Keratinocyte (primary cell): ENCODE data around the gene DSE. TPM values are rescaled to one million over a fixed set of nuclear protein-coding genes. Genes with fewer than 3 reads are reported as not detected.
A peak's percentile ranks its signal among the peaks of the same experiment; 100 is the strongest.

Experiments used
- DNase-seq: peaks from one replicate; pipeline ENCODE4 v3.0.0-alpha.2; 2011; ENCODE audit warnings: low read depth, missing footprints, low spot score
- FAIRE-seq: peaks from 2 replicates; lab custom pipeline; 2011; peaks lifted over from hg19 to GRCh38; lab: Jason Lieb, UNC
- H2AFZ ChIP-seq: 2 replicates; pipeline ENCODE4 v1.6.0; 2012; ENCODE audit warnings: low read length, control low read depth, inconsistent platforms; ENCODE audit not compliant: control insufficient read depth
- H3K27ac ChIP-seq: 2 replicates; pipeline ENCODE4 v1.5.1; 2011; ENCODE audit warnings: low read length; ENCODE audit not compliant: control insufficient read depth, insufficient read depth
- H3K27me3 ChIP-seq: 3 replicates; pipeline ENCODE4 v1.6.0; 2011; ENCODE audit warnings: low read length; ENCODE audit not compliant: control insufficient read depth, insufficient read depth; ENCODE audit errors: extremely low read depth
- H3K36me3 ChIP-seq, 2 experiments: 2 replicates in 1 of 2; 3 replicates in 1 of 2; pipeline ENCODE4 v1.5.1; 2011; ENCODE audit warnings: low read length in 2 of 2, mild to moderate bottlenecking in 1 of 2; ENCODE audit not compliant: control insufficient read depth in 2 of 2, insufficient read depth in 2 of 2; ENCODE audit errors: extremely low read depth in 1 of 2
- H3K4me1 ChIP-seq: 3 replicates; pipeline ENCODE4 v1.5.1; 2011; ENCODE audit warnings: low read length; ENCODE audit not compliant: control insufficient read depth, insufficient read depth; ENCODE audit errors: extremely low read depth
- H3K4me2 ChIP-seq: 3 replicates; pipeline ENCODE4 v1.6.0; 2011; ENCODE audit warnings: low read depth, low read length; ENCODE audit not compliant: control insufficient read depth, insufficient read depth; ENCODE audit errors: extremely low read depth
- H3K4me3 ChIP-seq, 3 experiments: fragments of 200-600 bp in 1 of 3; sonication (generic) in 1 of 3; 2 replicates in 2 of 3; 3 replicates in 1 of 3; pipeline ENCODE4 v1.5.1; 2011 to 2016; ENCODE audit warnings: low read length in 3 of 3, mild to moderate bottlenecking in 3 of 3, control low read depth in 2 of 3, inconsistent platforms in 1 of 3, low read depth in 1 of 3, mixed read lengths in 1 of 3, mixed run types in 1 of 3, moderate library complexity in 1 of 3; ENCODE audit not compliant: control insufficient read depth in 2 of 3, insufficient read depth in 2 of 3; ENCODE audit errors: extremely low read depth in 1 of 3
- H3K79me2 ChIP-seq: 2 replicates; pipeline ENCODE4 v1.6.0; 2012; ENCODE audit warnings: low read length; ENCODE audit not compliant: control insufficient read depth, insufficient read depth
- H3K9ac ChIP-seq: 3 replicates; pipeline ENCODE4 v1.6.0; 2011; ENCODE audit warnings: low read length; ENCODE audit not compliant: control insufficient read depth, insufficient read depth; ENCODE audit errors: extremely low read depth
- H3K9me1 ChIP-seq: 3 replicates; pipeline ENCODE4 v1.6.0; 2011; ENCODE audit warnings: low read length; ENCODE audit not compliant: control insufficient read depth, insufficient read depth; ENCODE audit errors: extremely low read depth
- H3K9me3 ChIP-seq: 2 replicates; pipeline ENCODE4 v1.5.1; 2012; ENCODE audit warnings: low read depth, low read length; ENCODE audit not compliant: control insufficient read depth
- H4K20me1 ChIP-seq: 3 replicates; pipeline ENCODE4 v1.6.0; 2011; ENCODE audit warnings: low read length; ENCODE audit not compliant: control insufficient read depth, insufficient read depth; ENCODE audit errors: extremely low read depth
- CTCF ChIP-seq, 3 experiments: IDR thresholded peaks in 1 of 3; conservative IDR thresholded peaks in 1 of 3; optimal IDR thresholded peaks in 1 of 3; 2 replicates in 2 of 3; 3 replicates in 1 of 3; pipeline versions ENCODE3 to v1.5.1; 2011; ENCODE audit warnings: low read length in 3 of 3, mild to moderate bottlenecking in 3 of 3, moderate library complexity in 2 of 3, control low read depth in 1 of 3, inconsistent platforms in 1 of 3; ENCODE audit not compliant: insufficient read depth in 2 of 3; ENCODE audit errors: extremely low read depth in 1 of 3
- EZH2 ChIP-seq: IDR thresholded peaks from one replicate; pipeline ENCODE4 v1.6.1; 2012; ENCODE audit warnings: inconsistent platforms, mild to moderate bottlenecking, low read length, moderate library complexity
- dilution Hi-C: fragments of 300-500 bp; cut with MboI; formaldehyde crosslinking; loops from one replicate; pipeline ENCODE4 v1.7.0; 2020; ENCODE audit warnings: low sequenced_read_pairs; ENCODE audit not compliant: extremely low pct_ligation_motif_present
- polyA plus RNA-seq, 5 experiments: library from polyadenylated mRNA; depleted of rRNA in 3 of 5; stranded (reverse) in 3 of 5; stranded (forward) in 1 of 5; unstranded in 1 of 5; fragments of >200 nt; gene quantifications; 1 replicate in 1 of 5; 2 replicates in 3 of 5; 3 replicates in 1 of 5; pipeline versions ENCODE4 v1.2.1 to v1.2.3, GENCODE V29; 2011 to 2012; ENCODE audit warnings: missing spikeins in 2 of 5, low read depth in 1 of 5, low replicate concordance in 1 of 5

The DSE gene
- polyA plus RNA-seq, 1 donor (not counting 4 experiments of a cell fraction or from before 2014, with no cell fraction given) = 99.7 TPM

GRCh38 chr6:116373300-116373699, 2.6 kb downstream of the DSE start:
- H3K27me3 ChIP-seq = no peaks in the 10 kb centered on the region
- peaks cover 0 to 6% of the 10 kb centered on the region in 2 experiments for H3K36me3 ChIP-seq
- H3K9me3 ChIP-seq = no peaks in the 10 kb centered on the region
- no peaks in the 10 kb centered on the region for H4K20me1 ChIP-seq
- H3K9ac ChIP-seq = peak overlapping the region; percentile 39
- H3K9me1 ChIP-seq = no peaks in the 10 kb centered on the region
- H3K4me1 ChIP-seq = peaks cover 66% of the 10 kb centered on the region
- peak overlapping the region; percentile 98 for H3K27ac ChIP-seq
- dilution Hi-C loops = no loop called here
- TF ChIP-seq EZH2 (no peak), CTCF (optimal IDR thresholded peaks at IDR 0.05 in 1 of 3, IDR thresholded peaks at IDR 0.05 in 1 of 3, conservative IDR thresholded peaks at IDR 0.05 in 1 of 3; ENCODE audit: extremely low read depth in 1 of 3, insufficient read depth in 2 of 3, low read length in 3 of 3) (no peak)
- peaks cover 68% of the 10 kb centered on the region for H3K79me2 ChIP-seq
- FAIRE-seq (peak; percentile 49), DNase-seq (no peak)
- peak overlapping the region in 2 of 3 experiments; percentile 57 to 72 for H3K4me3 ChIP-seq
- H3K4me2 ChIP-seq = peak overlapping the region; percentile 91
- no peak overlapping the region for H2AFZ ChIP-seq

- H4K20me1 ChIP-seq = no peaks in the 10 kb centered on the region
- peak overlapping the region; percentile 98 for H3K27ac ChIP-seq
- H3K4me3 ChIP-seq = peak overlapping the region; percentile 1 to 72 (median 57)
- TF ChIP-seq EZH2 (no peak), CTCF (optimal IDR thresholded peaks at IDR 0.05 in 1 of 3, IDR thresholded peaks at IDR 0.05 in 1 of 3, conservative IDR thresholded peaks at IDR 0.05 in 1 of 3; ENCODE audit: extremely low read depth in 1 of 3, insufficient read depth in 2 of 3, low read length in 3 of 3) (no peak)
- FAIRE-seq (peak; percentile 53), DNase-seq (no peak)
- H3K9me1 ChIP-seq = no peaks in the 10 kb centered on the region
- no peaks in the 10 kb centered on the region for H3K27me3 ChIP-seq
- peaks cover 67% of the 10 kb centered on the region for H3K4me1 ChIP-seq
- peak overlapping the region; percentile 91 for H3K4me2 ChIP-seq
- no peak overlapping the region for H2AFZ ChIP-seq
- peak overlapping the region; percentile 68 for H3K9ac ChIP-seq
- H3K79me2 ChIP-seq = peaks cover 73% of the 10 kb centered on the region
- no peaks in the 10 kb centered on the region for H3K9me3 ChIP-seq
- peaks cover 0 to 6% of the 10 kb centered on the region in 2 experiments for H3K36me3 ChIP-seq
- dilution Hi-C loops = no loop called here
Observed at GRCh38 chr6:116373940-116374339, 3.2 kb downstream of the DSE start.
